GM21529 (cell line): ENCODE data around the gene MUC12.
A peak's percentile ranks its signal among the peaks of the same experiment; 100 is the strongest.
"Not testable (repeated sequence)": the region's sequence is repeated elsewhere in the genome, so short reads cannot be mapped to it uniquely, and the experiment has no call there.

ENCODE experiments used
- ATAC-seq: cut with Tn5 transposase; IDR thresholded peaks from one replicate; pipeline ENCODE4 v1.9.1; 2021; ENCODE audit not compliant: unreplicated experiment

MUC12 gene

DNA sequence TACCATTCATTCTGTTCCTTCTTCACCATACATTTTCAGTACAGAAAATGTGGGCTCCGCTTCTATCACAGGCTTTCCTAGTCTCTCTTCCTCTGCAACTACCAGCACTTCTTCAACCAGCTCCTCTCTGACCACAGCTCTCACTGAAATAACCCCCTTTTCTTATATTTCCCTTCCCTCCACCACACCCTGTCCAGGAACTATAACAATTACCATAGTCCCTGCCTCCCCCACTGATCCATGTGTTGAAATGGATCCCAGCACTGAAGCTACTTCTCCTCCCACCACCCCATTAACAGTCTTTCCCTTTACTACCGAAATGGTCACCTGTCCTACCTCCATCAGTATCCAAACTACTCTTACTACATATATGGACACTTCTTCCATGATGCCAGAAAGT is 9.5 kb upstream of the MUC12 start:
- ATAC-seq: no peak

DNA sequence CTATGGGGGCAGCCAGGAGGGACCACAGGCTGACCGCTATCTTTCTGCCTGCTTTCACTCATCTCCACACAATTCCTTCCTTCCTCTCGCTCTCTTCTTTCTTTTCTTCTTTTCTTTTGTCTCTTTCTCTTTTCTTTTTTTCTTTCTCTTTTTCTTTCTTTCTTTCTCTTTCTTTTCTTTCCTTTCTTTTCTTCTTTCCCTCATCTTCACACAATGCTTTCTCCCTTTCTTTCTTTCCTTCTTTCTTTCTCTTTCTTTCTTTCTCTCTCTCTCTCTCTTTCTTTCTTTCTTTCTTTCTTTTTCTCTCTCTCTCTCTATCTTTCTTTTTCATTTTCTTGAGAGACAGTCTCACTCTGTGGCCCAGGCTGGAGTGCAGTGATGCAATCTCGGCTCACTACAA is 6.8 kb upstream of the MUC12 start:
- ATAC-seq: no peak

DNA sequence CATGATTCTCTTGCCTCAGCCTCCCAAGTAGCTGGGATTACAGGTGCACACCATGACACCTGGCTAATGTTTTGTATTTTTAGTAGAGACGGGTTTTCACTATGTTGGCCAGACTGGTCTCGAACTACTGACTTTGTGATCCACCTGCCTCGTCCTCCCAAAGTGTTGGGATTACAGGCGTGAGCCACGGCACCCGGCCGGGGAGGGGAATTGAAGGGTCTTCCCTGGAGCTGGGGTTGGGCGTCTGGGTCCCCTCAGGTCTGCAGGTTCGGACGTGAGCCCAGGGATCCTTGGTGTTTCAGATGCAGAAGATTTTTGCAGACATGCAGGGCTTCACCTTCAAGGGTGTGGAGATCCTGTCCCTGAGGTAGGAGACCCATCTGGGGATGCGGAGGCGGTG is 6.0 kb upstream of the MUC12 start:
- ATAC-seq: no peak

DNA sequence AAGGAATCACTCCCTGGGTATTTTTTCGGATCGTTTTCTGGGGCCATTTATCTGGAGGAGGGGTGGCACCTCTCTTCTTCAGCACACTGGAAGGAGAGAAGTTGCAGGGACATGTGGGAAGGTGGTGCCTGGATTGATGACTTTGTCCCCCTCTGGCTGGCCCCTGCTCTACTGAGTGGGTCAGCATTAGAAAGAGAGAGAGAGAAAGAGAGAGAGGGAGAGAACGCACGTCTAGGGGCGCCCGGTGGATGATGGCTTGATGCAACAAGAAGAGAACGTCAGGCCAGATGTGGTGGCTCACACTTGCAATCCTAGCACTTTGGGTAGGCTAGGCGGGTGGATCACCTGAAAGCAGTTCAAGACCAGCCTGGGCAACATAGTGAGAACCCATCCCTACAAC is 5.5 kb upstream of the MUC12 start:
- ATAC-seq: no peak

DNA sequence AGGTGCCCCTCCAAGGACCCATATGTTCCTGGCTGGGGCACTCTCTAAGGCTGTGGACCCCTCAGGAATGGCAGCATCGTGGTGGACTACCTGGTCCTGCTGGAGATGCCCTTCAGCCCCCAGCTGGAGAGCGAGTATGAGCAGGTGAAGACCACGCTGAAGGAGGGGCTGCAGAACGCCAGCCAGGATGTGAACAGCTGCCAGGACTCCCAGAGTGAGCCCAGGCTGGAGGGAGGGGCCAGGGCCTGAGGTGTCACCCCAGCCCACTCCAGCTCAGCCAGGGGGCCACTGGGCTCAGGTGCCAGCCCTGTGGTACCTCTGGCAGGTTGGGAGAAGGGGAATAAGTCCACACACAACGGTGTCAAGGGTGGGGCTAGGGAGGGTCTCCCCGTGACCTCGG is 4.7 kb upstream of the MUC12 start:
- no peak for ATAC-seq

DNA sequence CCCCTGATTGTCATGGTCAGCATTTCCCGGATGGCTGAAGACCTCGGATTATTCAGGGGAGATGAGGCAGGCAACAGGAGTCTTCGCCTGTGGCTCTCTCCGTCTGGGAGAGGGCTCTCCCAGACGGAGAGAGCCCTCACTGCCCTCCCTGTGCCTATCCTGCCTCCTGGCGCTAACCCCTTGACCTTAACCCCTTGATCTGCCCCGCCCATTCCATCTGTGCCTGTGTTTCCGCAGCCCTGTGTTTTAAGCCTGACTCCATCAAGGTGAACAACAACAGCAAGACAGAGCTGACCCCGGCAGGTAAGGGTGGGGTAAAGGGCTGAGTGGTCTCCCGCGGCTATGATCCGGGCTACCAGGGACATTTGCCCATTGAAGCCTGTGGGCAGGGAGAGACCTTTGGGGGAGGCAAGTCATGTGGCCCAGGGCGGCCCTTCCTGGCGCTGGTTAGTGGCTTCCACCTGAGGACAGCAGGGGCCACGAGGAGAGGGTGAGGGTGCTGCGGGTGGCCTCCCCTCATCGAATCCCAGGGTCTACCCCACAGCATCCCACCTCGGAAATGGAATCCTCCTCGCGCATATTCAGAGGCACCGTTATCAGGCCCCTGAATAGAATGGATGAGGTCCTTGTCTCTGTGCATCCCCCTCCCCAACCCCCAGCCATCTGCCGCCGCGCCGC is 4.2 kb upstream of the MUC12 start:
- ATAC-seq: no peak

DNA sequence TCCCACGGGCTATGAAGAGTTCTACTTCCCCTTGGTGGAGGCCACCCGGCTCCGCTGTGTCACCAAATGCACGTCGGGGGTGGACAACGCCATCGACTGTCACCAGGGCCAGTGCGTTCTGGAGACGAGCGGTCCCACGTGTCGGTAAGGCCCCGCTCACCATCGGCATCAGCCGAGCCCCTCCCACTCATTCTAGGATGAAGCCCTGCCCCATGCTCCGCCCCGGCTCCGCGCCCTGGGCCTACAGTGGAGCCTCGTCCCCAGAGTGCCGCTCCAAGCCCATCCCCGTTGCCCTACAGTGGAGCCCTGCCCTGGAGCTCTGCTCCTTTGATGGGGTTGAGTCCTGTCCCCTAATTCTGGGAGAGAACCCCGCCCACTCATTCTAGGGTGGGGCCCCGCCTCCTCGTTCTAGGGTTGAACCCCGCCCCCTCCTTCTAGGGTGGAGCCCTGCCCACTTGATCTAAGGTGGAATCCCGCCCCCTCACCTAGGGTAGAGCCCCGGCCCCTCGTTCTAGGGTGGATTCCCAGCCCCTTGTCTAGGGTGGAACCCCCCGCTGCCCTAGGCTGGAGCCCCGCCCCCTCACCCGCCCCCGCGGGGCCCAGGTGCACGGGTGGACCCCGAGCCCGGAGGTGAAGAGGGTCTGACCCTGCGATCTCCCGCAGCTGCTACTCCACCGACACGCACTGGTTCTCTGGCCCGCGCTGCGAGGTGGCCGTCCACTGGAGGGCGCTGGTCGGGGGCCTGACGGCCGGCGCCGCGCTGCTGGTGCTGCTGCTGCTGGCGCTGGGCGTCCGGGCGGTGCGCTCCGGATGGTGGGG is 3.4 kb upstream of the MUC12 start:
- ATAC-seq: peak; percentile 69

DNA sequence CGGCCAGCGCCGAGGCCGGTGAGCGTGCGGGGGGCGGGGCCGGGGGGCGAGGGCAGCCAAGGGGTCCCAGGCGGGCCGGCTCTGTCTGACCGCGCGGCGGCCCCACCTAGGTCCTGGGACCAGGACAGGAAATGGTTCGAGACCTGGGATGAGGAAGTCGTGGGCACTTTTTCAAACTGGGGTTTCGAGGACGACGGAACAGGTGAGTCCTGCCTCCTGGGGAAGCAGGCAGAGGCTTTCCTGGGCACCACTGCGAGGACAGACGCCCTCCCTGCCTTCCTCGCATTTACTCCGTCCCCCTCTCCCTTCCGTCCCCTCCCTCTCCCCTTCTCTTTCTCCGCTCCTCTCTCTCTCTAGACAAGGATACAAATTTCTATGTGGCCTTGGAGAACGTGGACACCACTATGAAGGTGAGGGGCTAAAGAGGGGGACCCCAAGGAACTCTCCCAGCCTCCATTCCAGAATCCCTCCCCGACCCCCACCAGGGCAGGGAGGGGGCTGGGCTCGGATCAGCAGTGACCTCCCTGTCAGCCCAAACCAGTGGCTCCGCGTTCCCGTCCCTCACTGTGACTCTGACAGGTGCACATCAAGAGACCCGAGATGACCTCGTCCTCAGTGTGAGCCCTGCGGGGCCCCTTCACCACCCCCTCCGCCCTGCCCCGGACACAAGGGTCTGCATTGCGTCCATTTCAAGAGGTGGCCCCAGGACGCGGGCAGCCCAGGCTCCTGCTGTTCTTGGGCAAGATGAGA is 2.6 kb upstream of the MUC12 start:
- ATAC-seq: no peak

DNA sequence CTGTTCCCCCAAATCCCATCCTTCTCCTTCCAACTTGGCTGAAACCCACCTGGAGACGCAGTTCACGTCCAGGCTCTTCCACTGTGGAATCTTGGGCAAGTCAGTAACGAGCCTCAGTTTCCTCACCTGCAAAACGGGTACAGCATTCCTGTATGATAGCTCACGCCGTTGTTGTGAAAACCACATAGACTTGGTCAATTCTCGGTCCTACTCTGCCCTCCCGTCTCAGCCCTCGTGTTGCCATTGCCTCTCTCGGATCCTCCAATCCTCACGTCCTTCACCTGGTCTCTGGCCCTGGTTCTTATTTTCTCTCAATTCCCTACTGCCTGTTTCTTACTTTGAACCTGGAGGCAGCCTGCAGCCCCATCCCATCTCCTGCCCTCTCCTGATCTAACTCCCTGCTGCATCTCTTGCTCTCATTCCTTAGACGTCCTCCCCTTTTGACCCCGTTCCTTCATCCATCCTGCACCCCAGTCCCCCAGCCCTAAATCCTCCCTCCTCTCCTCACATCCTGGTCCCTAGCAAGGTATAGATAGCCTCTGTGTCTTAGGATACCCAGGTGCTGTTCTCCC is 2.0 kb upstream of the MUC12 start:
- no peak for ATAC-seq

DNA sequence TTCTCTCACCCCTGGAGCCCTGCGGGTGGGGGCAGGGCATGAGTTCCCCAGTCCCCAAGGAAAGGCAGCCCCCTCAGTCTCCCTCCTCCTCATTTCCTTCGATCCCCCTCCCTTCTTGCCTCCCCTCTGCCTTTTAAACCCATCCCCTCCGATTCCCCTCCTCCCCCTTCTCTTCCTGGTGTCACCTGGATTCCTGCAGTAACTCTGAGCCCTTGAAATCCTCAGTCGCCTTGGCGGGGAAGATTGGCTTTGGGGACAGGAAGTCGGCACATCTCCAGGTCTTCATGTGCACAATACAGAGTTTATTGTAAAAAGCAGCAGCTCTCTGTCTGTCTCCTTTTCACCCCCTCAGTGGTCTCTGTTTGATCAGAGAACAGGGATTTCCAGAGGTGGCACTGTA is 1.3 kb upstream of the MUC12 start:
- no peak for ATAC-seq

DNA sequence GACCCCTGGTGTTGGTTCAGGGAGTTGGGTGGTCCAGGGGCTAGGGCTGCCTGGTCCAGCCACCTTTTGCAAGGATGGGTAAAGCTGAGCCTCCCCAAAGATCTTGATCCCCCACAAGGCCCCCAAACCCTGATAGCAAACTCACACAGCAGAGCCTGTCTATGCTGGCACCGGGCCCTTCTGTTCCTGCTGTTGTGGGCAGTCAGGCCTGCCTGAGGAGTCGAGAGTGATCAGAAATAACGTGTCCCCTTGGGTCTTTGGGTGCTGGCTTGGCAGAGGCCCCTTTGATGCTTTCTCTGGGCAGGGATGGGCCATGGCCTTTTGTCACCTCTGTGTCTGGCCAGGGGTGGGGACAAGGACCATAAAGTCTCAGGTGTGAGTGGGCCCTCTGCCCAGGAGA is 715 bp upstream of the MUC12 start:
- no peak for ATAC-seq

DNA sequence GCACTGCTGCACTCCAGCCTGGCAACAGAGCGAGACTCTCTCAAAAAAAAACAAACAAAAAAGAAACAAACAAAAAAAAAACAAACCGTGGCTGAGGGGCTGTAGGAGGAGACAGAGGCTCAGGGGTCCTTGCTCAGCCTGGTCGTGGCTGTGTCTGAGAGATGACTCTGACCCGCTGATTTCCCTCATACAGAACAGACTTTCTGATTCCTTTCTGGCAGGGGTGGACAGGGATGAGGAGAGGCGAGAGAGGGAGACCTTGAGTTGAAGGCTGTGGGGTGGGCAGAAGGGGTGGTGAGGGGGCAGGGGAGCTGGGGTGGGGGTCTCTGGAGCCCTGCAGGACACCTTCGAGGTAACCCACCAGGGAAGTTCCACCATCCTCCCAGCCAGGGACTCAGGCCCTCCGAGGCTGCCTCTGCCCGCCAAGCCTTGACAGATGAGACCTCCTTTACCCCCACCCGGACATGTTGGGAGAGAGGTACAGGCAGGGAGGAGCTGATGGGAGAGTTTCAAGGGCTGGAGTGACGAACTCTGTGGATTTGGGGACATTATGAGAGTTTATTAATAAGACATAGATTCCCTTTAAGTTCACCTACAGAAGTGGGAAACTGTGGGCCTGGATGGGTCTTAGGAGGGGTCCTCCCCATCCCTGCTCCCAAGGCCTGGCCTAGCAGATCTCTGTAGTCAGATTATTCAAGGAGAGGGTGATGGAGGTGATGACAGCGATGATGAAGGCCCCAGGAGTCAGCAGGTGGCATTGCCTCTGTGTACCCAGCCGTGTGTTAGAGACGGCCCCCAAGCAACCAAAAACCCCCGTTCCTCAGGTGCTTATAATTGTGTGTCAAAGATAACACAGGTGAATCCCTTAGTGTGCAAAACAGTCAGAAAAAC is 2.0 kb downstream of the MUC12 start:
- ATAC-seq: no peak

DNA sequence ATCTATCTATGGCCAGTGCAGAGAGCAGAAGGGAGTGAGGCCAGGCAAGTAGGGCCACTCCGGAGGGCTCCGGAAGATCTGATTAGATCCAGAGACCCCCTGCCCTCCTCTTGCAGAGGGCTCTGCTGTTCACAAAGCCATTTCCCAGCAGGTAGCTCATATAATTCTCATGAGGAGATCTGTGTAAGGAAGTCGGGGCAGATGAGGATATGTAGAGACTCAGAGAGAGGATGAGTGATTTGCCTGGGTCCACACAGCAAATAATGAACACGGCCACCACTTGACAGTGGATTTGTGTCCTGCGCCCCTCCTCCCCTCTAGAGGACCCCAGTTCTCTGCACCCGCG is 2.6 kb downstream of the MUC12 start:
- ATAC-seq: no peak

DNA sequence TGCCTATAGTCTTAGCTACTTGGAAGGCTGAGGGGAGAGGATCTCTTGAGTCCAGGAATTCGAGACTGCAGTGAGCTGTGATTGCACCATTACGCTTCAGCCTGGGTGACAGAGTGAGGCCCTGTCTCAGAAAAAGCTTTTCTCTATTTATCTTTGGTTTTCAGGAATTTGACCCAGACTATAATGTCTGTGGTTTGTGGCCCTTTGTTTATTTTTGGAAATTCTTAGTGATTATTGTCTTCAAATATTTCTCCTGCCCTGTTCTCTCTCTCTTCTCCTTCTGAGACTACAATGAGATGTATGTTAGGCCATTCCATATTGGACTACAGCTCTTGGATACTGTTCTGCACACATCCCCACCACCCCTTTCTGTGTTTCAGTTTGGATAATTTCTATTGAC is 4.7 kb downstream of the MUC12 start:
- no peak for ATAC-seq

DNA sequence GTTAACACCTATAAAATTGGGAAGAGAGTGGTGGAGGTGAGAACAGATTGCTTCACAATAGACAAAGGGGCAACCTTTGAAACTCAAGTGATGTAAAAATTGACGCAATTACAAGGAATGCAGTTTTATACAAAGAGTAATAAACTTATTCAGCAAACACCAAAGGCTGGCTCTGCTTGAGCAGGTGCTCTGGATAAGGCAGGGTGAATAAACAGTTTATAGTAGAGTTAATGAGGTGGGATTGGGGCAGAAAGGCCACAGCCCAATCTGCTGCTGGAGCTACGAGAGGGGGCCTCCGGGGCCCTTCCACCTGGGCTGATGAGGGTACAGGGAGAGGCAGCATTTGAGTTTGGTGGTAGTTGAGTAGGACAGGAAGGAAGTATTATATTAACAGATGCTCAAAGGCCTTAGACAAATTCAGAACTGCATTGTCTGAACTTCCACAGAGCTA is 6.0 kb downstream of the MUC12 start:
- ATAC-seq: no peak

DNA sequence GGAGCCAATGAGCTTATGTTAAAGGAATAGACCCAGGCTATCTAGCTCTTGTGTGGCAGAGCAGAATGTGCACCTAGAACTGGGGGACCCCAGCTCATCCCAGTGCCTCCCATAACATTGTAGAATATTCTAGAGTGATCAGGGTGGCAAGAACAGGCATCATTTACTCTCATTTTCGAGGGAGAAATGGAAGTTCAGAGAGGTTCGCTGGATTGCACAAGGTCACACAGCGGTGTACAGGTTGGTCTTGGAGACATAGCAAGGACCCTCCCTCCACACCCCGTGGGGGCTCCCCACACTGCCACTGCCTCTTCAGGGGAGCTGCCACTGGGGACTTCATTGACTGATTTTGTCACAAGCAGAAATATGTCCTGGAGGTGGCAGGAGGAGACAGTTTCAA is 8.9 kb downstream of the MUC12 start:
- no peak for ATAC-seq

DNA sequence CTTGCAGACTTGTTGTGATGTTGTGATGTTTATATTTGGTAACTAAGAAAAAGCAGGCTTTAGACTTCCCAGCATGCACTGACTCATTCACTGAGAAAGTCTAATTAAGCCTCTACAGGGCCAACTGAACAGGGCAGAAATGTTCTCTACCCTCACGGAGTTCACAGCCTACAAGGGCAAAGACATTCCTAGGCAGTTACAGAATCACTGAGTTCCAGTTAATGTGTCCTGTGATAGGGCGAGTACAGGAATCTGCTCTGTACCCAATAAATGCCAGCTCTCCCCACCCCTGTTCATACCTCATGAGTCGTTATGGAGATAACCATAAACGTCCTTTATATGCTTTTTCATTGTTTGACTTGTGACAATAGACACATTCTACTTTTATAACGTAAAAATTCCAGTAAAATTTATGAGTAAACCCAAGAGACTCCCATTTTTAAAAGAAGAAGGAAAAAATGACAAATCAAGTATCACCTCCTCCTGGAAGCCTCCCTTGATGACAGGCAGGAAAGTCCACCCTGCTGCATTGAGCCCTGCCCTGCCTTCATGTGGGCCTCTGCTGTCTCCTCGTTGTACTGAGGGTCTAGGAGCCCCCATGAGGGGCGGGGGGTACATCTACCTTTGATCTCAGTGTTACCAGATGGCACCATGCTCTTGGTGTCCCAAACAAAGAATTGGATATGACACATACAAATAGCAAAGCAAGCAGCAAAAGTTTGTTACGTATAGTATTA is 14.3 kb downstream of the MUC12 start:
- no peak for ATAC-seq

DNA sequence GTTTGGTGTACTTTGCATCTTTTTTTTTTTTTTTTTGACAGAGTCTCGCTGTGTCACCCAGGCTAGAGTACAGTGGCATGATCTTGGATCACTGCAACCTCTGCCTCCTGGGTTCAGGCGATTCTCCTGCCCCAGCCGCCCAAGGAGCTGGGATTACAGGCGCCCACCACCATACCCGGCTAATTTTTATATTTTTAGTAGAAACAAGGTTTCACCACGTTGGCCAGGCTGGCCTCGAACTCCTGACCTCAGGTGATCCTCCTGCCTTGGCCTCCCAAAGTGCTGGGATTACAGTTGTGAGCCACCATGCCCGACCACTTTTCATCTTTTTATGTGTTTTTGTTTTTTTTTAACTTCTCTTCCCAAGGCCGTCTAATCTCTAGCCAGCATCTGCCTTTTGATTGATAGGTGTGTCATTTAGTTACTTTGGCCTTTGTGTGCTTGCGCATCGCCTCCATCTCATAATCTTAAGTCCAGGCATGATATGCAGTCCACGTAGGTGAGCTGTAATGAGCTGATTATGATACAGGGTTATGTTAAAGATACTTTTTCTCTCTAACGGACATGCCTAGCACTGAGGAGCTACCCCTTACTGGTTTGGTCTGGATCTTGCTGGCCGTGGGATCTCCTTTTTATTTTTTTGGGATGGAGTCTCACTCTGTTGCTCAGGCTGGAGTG is 15.0 kb downstream of the MUC12 start:
- ATAC-seq: not testable (repeated sequence)

DNA sequence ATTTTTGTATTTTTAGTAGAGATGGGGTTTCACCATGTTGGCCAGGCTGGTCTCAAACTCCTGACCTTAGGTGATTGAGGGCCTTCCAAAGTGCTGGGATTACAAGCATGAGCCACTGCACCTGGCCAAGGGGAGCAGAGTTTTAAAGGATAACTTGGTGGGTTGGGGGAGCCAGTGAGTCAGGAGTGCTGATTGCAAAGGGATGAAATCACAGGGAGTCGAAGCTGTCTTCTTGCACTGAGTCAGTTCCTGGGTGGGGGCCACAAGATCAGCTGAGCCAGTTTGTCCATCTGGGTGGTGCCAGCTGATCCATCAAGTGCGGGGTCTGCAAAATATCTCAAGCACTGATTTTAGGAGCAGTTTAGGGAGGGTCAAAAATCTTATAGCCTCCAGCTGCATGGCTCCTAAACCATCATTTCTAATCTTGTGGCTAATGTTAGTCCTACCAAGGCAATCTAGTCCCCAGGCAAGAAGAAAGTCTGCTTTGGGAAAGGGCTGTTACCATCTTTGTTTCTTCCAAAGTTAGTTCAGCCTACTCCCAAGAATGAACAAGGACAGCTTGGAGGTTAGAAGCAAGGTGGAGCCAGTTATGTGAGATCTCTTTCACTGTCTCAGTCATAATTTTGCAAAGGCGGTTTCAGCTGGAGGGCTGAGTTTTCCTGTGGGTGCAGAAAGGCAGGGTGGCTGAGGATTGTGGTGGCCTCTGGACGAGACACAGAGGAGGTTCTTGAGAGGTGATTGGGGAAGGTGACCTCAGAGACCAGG is 15.8 kb downstream of the MUC12 start:
- ATAC-seq: not testable (repeated sequence)
